Muscle of leg (tissue), 11 donors: ENCODE results near the gene TSPAN17. TPM values are rescaled to one million over a fixed set of nuclear protein-coding genes. Genes with fewer than 3 reads are reported as not detected.

Experiments used
- DNase-seq: peaks from one replicate; pipeline ENCODE4 v3.0.0; 2013
- H3K27ac ChIP-seq: one replicate; pipeline ENCODE4 v1.5.1; 2013; ENCODE audit warnings: mild to moderate bottlenecking, low read length, control low read depth
- H3K27me3 ChIP-seq: one replicate; pipeline ENCODE4 v1.6.1; 2013; ENCODE audit warnings: low read length; ENCODE audit not compliant: control insufficient read depth, insufficient read depth
- H3K36me3 ChIP-seq: one replicate; pipeline ENCODE4 v1.6.1; 2013; ENCODE audit warnings: low read length; ENCODE audit not compliant: control insufficient read depth, insufficient read depth
- H3K4me1 ChIP-seq: one replicate; pipeline ENCODE4 v1.6.1; 2013; ENCODE audit warnings: low read length; ENCODE audit not compliant: control insufficient read depth, insufficient read depth
- H3K4me3 ChIP-seq: one replicate; pipeline ENCODE4 v1.5.1; 2013; ENCODE audit warnings: low read length, control low read depth
- H3K9me3 ChIP-seq: replicated peaks from 2 replicates; pipeline ENCODE4 v1.6.1; 2013; ENCODE audit warnings: low read depth, low read length; ENCODE audit not compliant: control insufficient read depth
- WGBS: methylation state at CpG from one replicate; pipeline ENCODE4 v1.1.5; 2013; ENCODE audit warnings: missing lambda C conversion rate; ENCODE audit not compliant: insufficient coverage; 5-methylcytosine and 5-hydroxymethylcytosine counted together
- polyA plus RNA-seq, 8 donors: library from polyadenylated mRNA; unstranded; fragments of 120-200 nt; gene quantifications; one replicate each; pipeline versions ENCODE4 v1.2.1 to v1.2.3, GENCODE V29; 2013; ENCODE audit warnings: inconsistent platforms in 1 of 8, low replicate concordance in 1 of 8; ENCODE audit not compliant: insufficient read length in 8 of 8, insufficient read depth in 1 of 8
- total RNA-seq: library from RNA; stranded (reverse); fragments of 120-200 nt; gene quantifications from one replicate; pipeline ENCODE4 v1.2.4, GENCODE V29; 2013

The TSPAN17 gene
- total and polyA plus RNA-seq, 9 donors, result 15.5 to 35.6 (median 26.9) TPM

DNA sequence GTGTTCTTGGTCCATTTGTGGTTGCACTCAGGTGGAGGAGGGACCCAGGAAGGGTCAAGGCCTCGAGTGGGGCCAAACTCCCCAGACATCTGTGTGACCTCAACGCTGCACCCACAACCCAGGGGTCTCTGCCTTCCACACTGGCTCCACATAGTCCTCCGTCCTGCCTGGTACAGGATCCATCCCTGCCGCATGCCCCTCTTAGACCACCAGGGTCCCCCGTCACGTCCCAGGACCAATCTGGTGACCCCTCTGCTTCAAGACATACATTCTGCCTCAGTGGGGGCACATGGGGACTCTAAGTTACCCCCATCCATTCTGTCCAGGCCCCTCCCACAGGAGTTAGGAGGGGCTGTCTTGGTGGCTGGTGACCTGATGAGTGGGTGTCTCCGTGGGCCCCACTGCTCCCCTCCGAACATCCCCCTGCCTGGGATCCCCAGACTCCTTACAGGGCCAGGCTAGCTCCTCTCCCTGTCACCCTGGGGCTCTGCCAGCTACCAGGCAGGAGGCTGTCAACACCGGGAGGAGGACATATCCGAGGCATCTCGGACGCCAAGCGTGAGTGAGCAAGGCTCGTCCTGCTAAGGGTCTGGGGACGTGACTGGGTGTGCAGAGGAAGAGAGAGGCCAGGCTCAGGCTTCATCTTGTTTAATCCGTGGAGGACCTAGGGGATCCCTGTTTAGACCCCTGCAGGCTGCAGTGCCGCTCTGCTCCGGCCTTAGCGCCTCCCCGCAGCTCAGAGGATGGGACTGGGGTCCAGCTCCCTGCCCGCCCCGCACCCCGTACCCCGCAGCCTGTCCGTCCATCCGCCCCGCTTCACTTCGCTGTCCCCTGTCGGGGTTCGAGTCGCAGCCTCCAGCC, 32.3 kb downstream of the TSPAN17 start:
- WGBS, result 23% methylated on average over 24 of the region's 31 CpGs
- no peak overlapping the region for H3K4me3 ChIP-seq

DNA sequence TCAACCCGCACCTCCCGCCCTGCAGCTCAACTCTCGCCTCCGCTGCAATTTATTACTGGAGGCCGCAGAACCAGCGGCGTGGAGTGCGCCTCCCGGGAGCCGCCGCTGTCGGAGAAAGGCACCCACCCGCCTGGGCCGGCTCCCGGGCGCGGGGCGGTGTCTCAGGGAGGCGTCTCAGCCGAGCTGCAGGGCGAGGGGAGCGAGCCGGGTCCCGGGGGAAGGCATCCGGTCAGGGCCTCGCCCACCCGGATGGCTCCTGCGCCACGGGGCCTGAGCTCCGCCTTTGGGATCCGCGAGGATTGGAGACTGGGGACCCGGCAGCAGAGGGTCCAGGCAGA, 32.9 kb downstream of the TSPAN17 start:
- Histone ChIP-seq H3K27ac (no peak overlapping the region), H3K27me3 (peaks cover 57% of the 10 kb centered on the region), H3K9me3 (no peaks in the 10 kb centered on the region), H3K4me3 (no peak overlapping the region), H3K36me3 (no peaks in the 10 kb centered on the region), H3K4me1 (peaks cover 14% of the 10 kb centered on the region)
- WGBS, result 1% methylated on average over 32 of the region's 33 CpGs
- DNase-seq, result no peak

More for the DNA sequence above, 32.3 kb downstream of the TSPAN17 start:
- no peaks in the 10 kb centered on the region for H3K9me3 ChIP-seq
- peaks cover 14% of the 10 kb centered on the region for H3K4me1 ChIP-seq
- no peak overlapping the region for H3K27ac ChIP-seq
- DNase-seq, result no peak
- peaks cover 56% of the 10 kb centered on the region for H3K27me3 ChIP-seq
- H3K36me3 ChIP-seq, result no peaks in the 10 kb centered on the region

DNA sequence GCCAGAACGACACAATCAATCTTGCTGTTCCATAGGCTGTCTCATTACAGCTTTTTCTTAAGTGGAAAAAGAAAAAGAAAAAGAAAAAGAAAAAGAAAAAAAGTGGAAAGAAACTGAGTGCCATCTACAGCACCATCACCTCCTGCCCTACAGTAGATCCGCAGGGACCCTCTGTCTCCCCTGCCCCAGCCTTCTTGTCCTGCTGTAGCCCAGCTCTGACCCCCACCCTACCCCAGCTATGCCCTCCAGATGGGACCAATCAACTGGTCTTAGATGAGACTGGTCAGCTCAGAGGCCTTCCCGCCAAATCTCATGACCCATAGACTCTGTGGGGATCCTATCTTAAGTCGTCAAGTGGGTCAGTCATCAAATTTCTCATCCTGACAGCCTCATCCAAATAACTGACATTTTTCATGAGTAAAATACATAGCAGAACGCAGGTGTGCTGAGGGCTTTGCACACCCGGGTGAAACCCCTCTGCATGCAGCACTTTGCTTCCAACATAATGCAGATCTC, 34.8 kb downstream of the TSPAN17 start:
- H3K27me3 ChIP-seq, result peaks cover 57% of the 10 kb centered on the region
- no peak overlapping the region for H3K4me3 ChIP-seq
- 73% methylated on average over 4 of the region's 6 CpGs for WGBS
- H3K36me3 ChIP-seq, result no peaks in the 10 kb centered on the region
- H3K27ac ChIP-seq, result no peak overlapping the region
- no peaks in the 10 kb centered on the region for H3K9me3 ChIP-seq
- H3K4me1 ChIP-seq, result peaks cover 11% of the 10 kb centered on the region
- DNase-seq, result no peak

DNA sequence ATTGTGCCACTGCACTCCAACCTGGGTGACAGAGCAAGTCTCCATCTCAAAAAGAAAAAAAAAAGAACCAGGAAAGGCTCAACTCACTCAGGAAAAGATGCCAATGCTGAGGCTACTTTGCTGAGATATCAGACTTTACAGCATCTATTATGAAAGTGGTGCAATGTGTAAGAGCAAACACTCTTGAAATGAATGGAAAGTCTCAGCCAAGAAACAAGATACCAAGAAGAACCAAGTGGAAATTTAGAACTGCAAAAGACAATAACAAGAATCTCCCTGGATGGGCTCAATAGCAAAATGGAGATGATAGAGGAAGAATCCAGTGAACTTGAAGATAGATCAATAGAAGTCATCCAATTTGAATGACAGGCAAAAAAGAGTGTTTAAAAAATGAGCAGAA, 37.7 kb downstream of the TSPAN17 start:
- H3K36me3 ChIP-seq, result no peaks in the 10 kb centered on the region
- H3K9me3 ChIP-seq, result no peaks in the 10 kb centered on the region
- peaks cover 5% of the 10 kb centered on the region for H3K4me1 ChIP-seq
- H3K27ac ChIP-seq, result no peak overlapping the region
- no peak overlapping the region for H3K4me3 ChIP-seq
- no peak for DNase-seq
- peaks cover 43% of the 10 kb centered on the region for H3K27me3 ChIP-seq

DNA sequence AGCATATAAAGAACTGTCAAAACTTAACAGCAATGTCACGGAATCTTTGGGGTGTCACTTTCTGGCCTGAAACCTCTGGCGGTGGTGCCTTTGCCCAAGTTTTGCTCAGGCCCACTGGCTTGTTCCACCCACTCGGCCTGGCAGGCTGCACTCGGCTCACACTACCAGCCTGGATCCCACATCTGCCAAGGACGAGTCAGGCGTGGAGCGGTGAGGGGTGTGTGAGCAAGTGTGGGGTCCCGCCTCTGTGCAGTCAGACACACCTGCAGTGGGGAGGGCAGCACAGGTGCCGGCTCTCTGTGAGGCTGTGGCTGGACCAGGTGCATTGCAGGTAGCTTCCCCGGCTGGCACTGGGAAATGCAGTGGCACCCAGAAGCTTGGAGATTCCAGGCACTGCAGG, 40.0 kb downstream of the TSPAN17 start:
- 94% methylated on average over 10 of the region's 10 CpGs for WGBS
- Histone ChIP-seq H3K27ac (no peak overlapping the region), H3K9me3 (no peaks in the 10 kb centered on the region), H3K27me3 (peaks cover 33% of the 10 kb centered on the region), H3K4me3 (no peak overlapping the region), H3K4me1 (no peaks in the 10 kb centered on the region), H3K36me3 (no peaks in the 10 kb centered on the region)
- no peak for DNase-seq

DNA sequence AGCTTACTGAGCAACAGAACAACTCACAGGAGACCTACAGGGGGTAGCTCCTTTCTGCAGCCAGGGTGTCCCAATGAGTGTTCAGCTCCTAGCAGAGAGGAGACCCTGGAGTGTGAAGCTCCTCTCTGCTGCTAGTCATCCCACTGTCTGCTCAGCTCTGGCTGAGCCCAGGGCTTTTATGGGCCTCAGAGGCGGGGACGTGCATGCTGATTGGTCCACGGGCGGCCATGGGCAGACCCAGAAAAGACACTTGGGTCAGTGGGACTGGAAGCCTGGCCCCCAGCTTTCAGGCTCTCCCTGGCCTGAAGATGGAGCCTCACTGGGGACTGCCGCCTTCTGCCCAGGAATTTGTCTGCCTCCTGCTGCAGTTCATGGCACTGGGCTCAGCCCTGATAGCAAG, 40.6 kb downstream of the TSPAN17 start:
- no peak for DNase-seq
- Histone ChIP-seq H3K27me3 (peaks cover 34% of the 10 kb centered on the region), H3K4me3 (no peak overlapping the region), H3K4me1 (peaks cover under 1% of the 10 kb centered on the region), H3K9me3 (no peaks in the 10 kb centered on the region), H3K36me3 (no peaks in the 10 kb centered on the region), H3K27ac (no peak overlapping the region)
- 88% methylated on average over 5 of the region's 5 CpGs for WGBS

DNA sequence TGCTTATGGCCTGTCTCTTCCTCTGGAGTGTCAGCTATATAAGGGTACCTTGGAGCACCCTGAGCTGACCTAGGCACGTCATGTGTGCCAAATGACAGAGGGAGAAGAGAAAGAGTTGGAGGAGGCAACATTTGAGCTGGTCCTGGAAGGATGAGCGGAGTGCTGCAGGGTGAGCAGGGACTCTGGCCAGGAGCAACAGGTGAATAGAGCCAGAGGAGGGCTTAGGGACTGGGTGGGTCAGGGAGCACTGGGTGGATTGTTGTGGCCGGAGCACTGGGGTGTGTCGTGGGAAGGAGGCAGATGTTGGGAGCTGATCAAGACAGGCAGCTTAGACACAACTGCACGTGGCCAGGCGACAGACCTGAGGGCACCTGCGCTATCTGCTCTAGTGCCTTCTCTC, 43.6 kb downstream of the TSPAN17 start:
- no peak for DNase-seq
- Histone ChIP-seq H3K27me3 (peaks cover 54% of the 10 kb centered on the region), H3K36me3 (no peaks in the 10 kb centered on the region), H3K4me3 (no peak overlapping the region), H3K9me3 (no peaks in the 10 kb centered on the region), H3K27ac (no peak overlapping the region), H3K4me1 (peaks cover 2% of the 10 kb centered on the region)
- WGBS, result 91% methylated on average over 7 of the region's 7 CpGs

DNA sequence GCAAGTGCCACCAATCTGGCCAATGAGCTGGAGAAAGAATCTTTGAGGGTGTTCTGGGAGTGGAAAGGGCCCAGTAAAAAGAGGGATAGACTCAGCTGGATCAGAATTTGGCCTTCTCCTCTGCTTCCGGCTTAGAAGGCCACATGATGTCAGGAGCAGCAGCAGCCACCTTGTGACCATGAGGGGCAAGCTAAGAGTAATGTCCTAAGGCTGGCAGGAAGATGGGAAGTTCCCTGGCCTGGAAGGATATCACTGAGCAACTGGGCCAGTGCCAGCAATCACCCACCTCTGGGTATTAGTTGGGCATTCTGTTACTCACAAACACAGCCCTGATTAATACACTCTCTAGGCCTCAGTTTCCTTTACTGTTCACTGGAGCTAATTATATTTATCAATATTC, 44.2 kb downstream of the TSPAN17 start:
- 100% methylated on average over 1 of the region's 1 CpG for WGBS
- H3K4me1 ChIP-seq, result peaks cover 2% of the 10 kb centered on the region
- no peak overlapping the region for H3K27ac ChIP-seq
- H3K4me3 ChIP-seq, result no peak overlapping the region
- no peaks in the 10 kb centered on the region for H3K36me3 ChIP-seq
- H3K9me3 ChIP-seq, result no peaks in the 10 kb centered on the region
- DNase-seq, result no peak
- peaks cover 57% of the 10 kb centered on the region for H3K27me3 ChIP-seq

DNA sequence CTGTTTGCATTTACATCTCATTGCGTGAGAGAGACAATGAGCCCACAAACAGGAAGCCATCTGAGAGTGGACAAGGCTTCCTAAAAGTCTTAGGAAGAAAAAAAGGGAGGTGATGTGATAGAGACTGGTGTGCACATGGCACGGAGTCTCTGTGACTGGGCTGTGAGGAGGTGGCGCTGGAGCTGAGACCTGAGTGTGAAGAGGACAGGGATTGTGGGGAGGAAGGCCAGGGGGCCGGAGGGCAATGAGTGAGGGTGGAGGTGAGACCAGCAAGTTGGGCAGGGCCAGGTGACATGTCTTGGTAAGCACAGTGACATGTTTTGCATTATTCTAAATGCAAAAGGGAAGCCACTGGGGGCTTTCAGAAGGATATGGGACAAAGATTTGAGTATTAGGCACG, 45.0 kb downstream of the TSPAN17 start:
- Histone ChIP-seq H3K36me3 (no peaks in the 10 kb centered on the region), H3K9me3 (no peaks in the 10 kb centered on the region), H3K27ac (no peak overlapping the region), H3K4me1 (peaks cover 4% of the 10 kb centered on the region), H3K27me3 (peaks cover 65% of the 10 kb centered on the region), H3K4me3 (no peak overlapping the region)
- no peak for DNase-seq
- WGBS, result 62% methylated on average over 5 of the region's 5 CpGs

DNA sequence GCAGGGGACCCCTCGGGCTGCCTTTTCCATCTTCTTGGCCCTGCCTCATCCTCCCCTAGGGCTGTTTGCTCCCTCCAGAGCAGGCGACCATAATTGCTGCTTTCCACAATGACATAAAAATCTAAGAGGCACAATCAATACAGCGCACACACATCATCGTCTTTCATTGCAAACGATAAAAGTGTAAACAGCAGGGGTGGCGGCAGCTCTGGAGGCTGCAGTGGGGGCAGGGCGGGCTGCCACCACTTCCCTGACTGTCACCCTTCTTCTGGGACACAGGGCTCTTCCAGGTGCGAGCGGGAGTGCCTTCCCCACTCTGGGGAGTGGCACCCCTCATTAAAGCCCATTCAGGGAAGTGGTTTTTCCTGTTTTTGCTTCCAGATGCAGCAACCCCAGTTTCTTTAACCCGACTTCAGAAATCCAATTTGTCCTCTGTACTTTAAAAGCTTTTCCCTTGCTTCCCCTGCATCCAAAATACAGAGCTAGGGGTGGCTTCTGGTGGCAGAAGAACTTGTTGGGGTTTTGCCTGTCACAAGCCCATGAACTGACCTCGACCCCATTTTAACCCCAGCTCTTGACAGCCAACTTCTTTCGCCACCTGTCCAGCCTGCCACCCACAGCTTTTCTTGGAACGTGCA, 45.7 kb downstream of the TSPAN17 start:
- WGBS, result 7% methylated on average over 8 of the region's 13 CpGs
- H3K36me3 ChIP-seq, result no peaks in the 10 kb centered on the region
- no peak overlapping the region for H3K4me3 ChIP-seq
- H3K27ac ChIP-seq, result no peak overlapping the region
- H3K27me3 ChIP-seq, result peaks cover 71% of the 10 kb centered on the region
- peaks cover 10% of the 10 kb centered on the region for H3K4me1 ChIP-seq
- DNase-seq, result no peak
- no peaks in the 10 kb centered on the region for H3K9me3 ChIP-seq
